NCI-H2171 treated with DMSO at 0.1 percent for 48 hours (cell line): ENCODE data around the gene OR10P1.
"Not testable (repeated sequence)": the region's sequence is repeated elsewhere in the genome, so short reads cannot be mapped to it uniquely, and the experiment has no call there.

Experiments used
- DNase-seq: peaks from one replicate; lab custom pipeline; 2025; lab: John Stamatoyannopoulos, UW

OR10P1 gene

GRCh38 chr12:55636853-55637252 is at the start of gene OR10P1:
Gene OR10P1 (plus strand): TSS chr12:55636892. CDS start chr12:55636892, 0 bp downstream.
- DNase-seq: no peak

- DNase-seq: not testable (repeated sequence)
Observed at GRCh38 chr12:55590152-55590551, 46.5 kb upstream of the OR10P1 start.

- DNase-seq: no peak
Observed at GRCh38 chr12:55607821-55608594, 28.7 kb upstream of the OR10P1 start.

GRCh38 chr12:55610598-55610997 is 26.1 kb upstream of the OR10P1 start:
- no peak for DNase-seq

GRCh38 chr12:55612646-55613045 is 24.0 kb upstream of the OR10P1 start:
- DNase-seq: no peak

- no peak for DNase-seq
Observed at GRCh38 chr12:55614764-55615163, 21.9 kb upstream of the OR10P1 start.

- DNase-seq: peak; percentile 80
Observed at GRCh38 chr12:55619354-55620138, 17.1 kb upstream of the OR10P1 start.

- DNase-seq: no peak
Observed at GRCh38 chr12:55624056-55624455, 12.6 kb upstream of the OR10P1 start.

- no peak for DNase-seq
Observed at GRCh38 chr12:55626154-55626553, 10.5 kb upstream of the OR10P1 start.

GRCh38 chr12:55629058-55629841 is 7.4 kb upstream of the OR10P1 start:
- DNase-seq: no peak

GRCh38 chr12:55631056-55631455 is 5.6 kb upstream of the OR10P1 start:
- DNase-seq: no peak

- no peak for DNase-seq
Observed at GRCh38 chr12:55631733-55632132, 5.0 kb upstream of the OR10P1 start.

GRCh38 chr12:55633151-55633550 is 3.5 kb upstream of the OR10P1 start:
- DNase-seq: no peak

- no peak for DNase-seq
Observed at GRCh38 chr12:55636116-55636655, 506 bp upstream of the OR10P1 start.

- DNase-seq: no peak
Observed at GRCh38 chr12:55637467-55637866, 775 bp downstream of the OR10P1 start.

- no peak for DNase-seq
Observed at GRCh38 chr12:55641595-55641994, 4.9 kb downstream of the OR10P1 start.

GRCh38 chr12:55642267-55642666 is 5.6 kb downstream of the OR10P1 start:
- no peak for DNase-seq

- DNase-seq: no peak
Observed at GRCh38 chr12:55642669-55643068, 6.0 kb downstream of the OR10P1 start.

GRCh38 chr12:55644591-55644990 is 7.9 kb downstream of the OR10P1 start:
- no peak for DNase-seq

- DNase-seq: no peak
Observed at GRCh38 chr12:55647027-55647426, 10.3 kb downstream of the OR10P1 start.

GRCh38 chr12:55650620-55651298 is 14.1 kb downstream of the OR10P1 start:
- not testable (repeated sequence) for DNase-seq

GRCh38 chr12:55651299-55651683 is 14.6 kb downstream of the OR10P1 start:
- no peak for DNase-seq
